Keratinocyte (primary cell): ENCODE data around the gene BPGM. TPM values are rescaled to one million over a fixed set of nuclear protein-coding genes. Genes with fewer than 3 reads are reported as not detected.

Source experiments
- DNase-seq: peaks from one replicate; pipeline ENCODE4 v3.0.0-alpha.2; 2011; ENCODE audit warnings: low read depth, missing footprints, low spot score
- FAIRE-seq: peaks from 2 replicates; lab custom pipeline; 2011; peaks lifted over from hg19 to GRCh38; lab: Jason Lieb, UNC
- H2AFZ ChIP-seq: 2 replicates; pipeline ENCODE4 v1.6.0; 2012; ENCODE audit warnings: low read length, control low read depth, inconsistent platforms; ENCODE audit not compliant: control insufficient read depth
- H3K27ac ChIP-seq: 2 replicates; pipeline ENCODE4 v1.5.1; 2011; ENCODE audit warnings: low read length; ENCODE audit not compliant: control insufficient read depth, insufficient read depth
- H3K27me3 ChIP-seq: 3 replicates; pipeline ENCODE4 v1.6.0; 2011; ENCODE audit warnings: low read length; ENCODE audit not compliant: control insufficient read depth, insufficient read depth; ENCODE audit errors: extremely low read depth
- H3K36me3 ChIP-seq, 2 experiments: 2 replicates in 1 of 2; 3 replicates in 1 of 2; pipeline ENCODE4 v1.5.1; 2011; ENCODE audit warnings: low read length in 2 of 2, mild to moderate bottlenecking in 1 of 2; ENCODE audit not compliant: control insufficient read depth in 2 of 2, insufficient read depth in 2 of 2; ENCODE audit errors: extremely low read depth in 1 of 2
- H3K4me1 ChIP-seq: 3 replicates; pipeline ENCODE4 v1.5.1; 2011; ENCODE audit warnings: low read length; ENCODE audit not compliant: control insufficient read depth, insufficient read depth; ENCODE audit errors: extremely low read depth
- H3K4me2 ChIP-seq: 3 replicates; pipeline ENCODE4 v1.6.0; 2011; ENCODE audit warnings: low read depth, low read length; ENCODE audit not compliant: control insufficient read depth, insufficient read depth; ENCODE audit errors: extremely low read depth
- H3K4me3 ChIP-seq, 3 experiments: fragments of 200-600 bp in 1 of 3; sonication (generic) in 1 of 3; 2 replicates in 2 of 3; 3 replicates in 1 of 3; pipeline ENCODE4 v1.5.1; 2011 to 2016; ENCODE audit warnings: low read length in 3 of 3, mild to moderate bottlenecking in 3 of 3, control low read depth in 2 of 3, inconsistent platforms in 1 of 3, low read depth in 1 of 3, mixed read lengths in 1 of 3, mixed run types in 1 of 3, moderate library complexity in 1 of 3; ENCODE audit not compliant: control insufficient read depth in 2 of 3, insufficient read depth in 2 of 3; ENCODE audit errors: extremely low read depth in 1 of 3
- H3K79me2 ChIP-seq: 2 replicates; pipeline ENCODE4 v1.6.0; 2012; ENCODE audit warnings: low read length; ENCODE audit not compliant: control insufficient read depth, insufficient read depth
- H3K9ac ChIP-seq: 3 replicates; pipeline ENCODE4 v1.6.0; 2011; ENCODE audit warnings: low read length; ENCODE audit not compliant: control insufficient read depth, insufficient read depth; ENCODE audit errors: extremely low read depth
- H3K9me1 ChIP-seq: 3 replicates; pipeline ENCODE4 v1.6.0; 2011; ENCODE audit warnings: low read length; ENCODE audit not compliant: control insufficient read depth, insufficient read depth; ENCODE audit errors: extremely low read depth
- H3K9me3 ChIP-seq: 2 replicates; pipeline ENCODE4 v1.5.1; 2012; ENCODE audit warnings: low read depth, low read length; ENCODE audit not compliant: control insufficient read depth
- H4K20me1 ChIP-seq: 3 replicates; pipeline ENCODE4 v1.6.0; 2011; ENCODE audit warnings: low read length; ENCODE audit not compliant: control insufficient read depth, insufficient read depth; ENCODE audit errors: extremely low read depth
- CTCF ChIP-seq, 3 experiments: IDR thresholded peaks in 1 of 3; conservative IDR thresholded peaks in 1 of 3; optimal IDR thresholded peaks in 1 of 3; 2 replicates in 2 of 3; 3 replicates in 1 of 3; pipeline versions ENCODE3 to v1.5.1; 2011; ENCODE audit warnings: low read length in 3 of 3, mild to moderate bottlenecking in 3 of 3, moderate library complexity in 2 of 3, control low read depth in 1 of 3, inconsistent platforms in 1 of 3; ENCODE audit not compliant: insufficient read depth in 2 of 3; ENCODE audit errors: extremely low read depth in 1 of 3
- EZH2 ChIP-seq: IDR thresholded peaks from one replicate; pipeline ENCODE4 v1.6.1; 2012; ENCODE audit warnings: inconsistent platforms, mild to moderate bottlenecking, low read length, moderate library complexity
- dilution Hi-C: fragments of 300-500 bp; cut with MboI; formaldehyde crosslinking; loops from one replicate; pipeline ENCODE4 v1.7.0; 2020; ENCODE audit warnings: low sequenced_read_pairs; ENCODE audit not compliant: extremely low pct_ligation_motif_present
- polyA plus RNA-seq, 5 experiments: library from polyadenylated mRNA; depleted of rRNA in 3 of 5; stranded (reverse) in 3 of 5; stranded (forward) in 1 of 5; unstranded in 1 of 5; fragments of >200 nt; gene quantifications; 1 replicate in 1 of 5; 2 replicates in 3 of 5; 3 replicates in 1 of 5; pipeline versions ENCODE4 v1.2.1 to v1.2.3, GENCODE V29; 2011 to 2012; ENCODE audit warnings: missing spikeins in 2 of 5, low read depth in 1 of 5, low replicate concordance in 1 of 5

The BPGM gene
- polyA plus RNA-seq, 1 donor (not counting 4 experiments of a cell fraction or from before 2014, with no cell fraction given): 31.2 TPM

DNA sequence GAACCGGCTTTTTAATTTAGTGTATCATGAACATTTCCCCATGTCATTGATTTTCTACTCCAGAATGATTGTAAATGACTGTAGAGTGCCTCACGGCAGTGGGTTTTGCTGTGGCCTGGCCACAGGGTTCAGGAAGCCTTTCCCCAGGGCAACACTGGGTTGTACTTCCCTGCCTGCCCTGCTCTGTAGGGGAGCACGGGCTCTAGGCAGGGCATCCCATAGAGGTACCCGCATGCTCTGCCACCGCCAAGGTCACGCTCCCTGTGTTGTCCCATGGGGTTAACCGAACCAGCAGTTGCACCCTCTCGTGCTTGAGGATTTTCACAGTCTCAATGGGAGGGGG, 63.8 kb downstream of the BPGM start:
- Histone ChIP-seq H2AFZ (no peak overlapping the region), H3K9ac (no peak overlapping the region)
- TF ChIP-seq CTCF (optimal IDR thresholded peaks at IDR 0.05 in 1 of 3, IDR thresholded peaks at IDR 0.05 in 1 of 3, conservative IDR thresholded peaks at IDR 0.05 in 1 of 3; ENCODE audit: extremely low read depth in 1 of 3, insufficient read depth in 2 of 3, low read length in 3 of 3): no peak
- no peak for TF ChIP-seq EZH2

DNA sequence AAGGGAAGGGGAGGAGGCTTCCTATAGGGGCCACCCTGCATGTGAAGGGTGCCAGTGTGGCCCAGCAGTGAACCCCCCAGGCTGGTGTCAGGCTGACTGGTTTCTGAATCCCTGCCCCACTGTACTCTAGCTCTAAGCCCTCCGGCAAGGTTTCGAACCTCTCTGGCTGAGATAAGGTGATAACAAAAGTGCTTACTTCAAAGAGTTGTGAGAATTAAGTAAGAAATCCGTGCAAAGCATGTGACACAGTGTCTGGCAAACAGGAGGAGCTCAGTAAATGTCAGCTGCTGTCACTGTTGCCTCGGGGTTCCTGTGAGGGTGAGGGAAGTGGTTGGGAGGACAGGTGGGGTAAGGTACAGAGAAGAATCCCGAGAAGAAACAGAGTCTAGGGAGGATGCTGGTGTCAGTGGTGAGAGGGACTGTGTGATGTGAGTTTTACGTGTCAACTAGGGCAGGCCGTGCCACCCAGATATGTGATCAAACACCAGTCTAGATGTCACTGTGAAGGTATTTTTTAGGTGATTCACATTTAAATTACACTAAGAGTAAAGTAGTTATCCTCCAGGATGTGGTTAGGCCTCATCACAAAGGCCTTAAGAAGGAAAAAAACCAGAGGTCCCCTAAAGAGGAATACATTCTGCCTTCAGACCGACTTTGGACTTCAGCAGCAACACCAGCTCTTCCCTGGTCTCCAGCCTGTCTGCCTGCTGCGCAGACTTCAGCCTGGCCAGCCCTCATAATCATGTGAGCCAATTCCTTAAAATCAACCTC, 64.4 kb downstream of the BPGM start:
- no peaks in the 10 kb centered on the region for H3K9me3 ChIP-seq
- DNase-seq (no peak), FAIRE-seq (peak; percentile 17)
- no peak overlapping the region for H3K27ac ChIP-seq
- H4K20me1 ChIP-seq: no peaks in the 10 kb centered on the region
- dilution Hi-C loops: no loop called here
- H3K36me3 ChIP-seq: no peaks in the 10 kb centered on the region
- TF ChIP-seq CTCF (optimal IDR thresholded peaks at IDR 0.05 in 1 of 3, IDR thresholded peaks at IDR 0.05 in 1 of 3, conservative IDR thresholded peaks at IDR 0.05 in 1 of 3; ENCODE audit: extremely low read depth in 1 of 3, insufficient read depth in 2 of 3, low read length in 3 of 3) (no peak), EZH2 (no peak)
- peak overlapping the region; percentile 39 for H2AFZ ChIP-seq
- no peak overlapping the region for H3K4me2 ChIP-seq
- H3K4me1 ChIP-seq: peaks cover 14% of the 10 kb centered on the region
- no peak overlapping the region for H3K9ac ChIP-seq
- H3K27me3 ChIP-seq: no peaks in the 10 kb centered on the region
- H3K79me2 ChIP-seq: no peaks in the 10 kb centered on the region
- H3K4me3 ChIP-seq: no peak overlapping the region
- H3K9me1 ChIP-seq: no peaks in the 10 kb centered on the region

More for the DNA sequence above, 63.8 kb downstream of the BPGM start:
- Histone ChIP-seq H3K4me2 (no peak overlapping the region), H4K20me1 (no peaks in the 10 kb centered on the region), H3K27me3 (no peaks in the 10 kb centered on the region), H3K27ac (no peak overlapping the region), H3K36me3 (no peaks in the 10 kb centered on the region), H3K9me3 (no peaks in the 10 kb centered on the region), H3K4me1 (peaks cover 14% of the 10 kb centered on the region), H3K9me1 (no peaks in the 10 kb centered on the region), H3K79me2 (no peaks in the 10 kb centered on the region), H3K4me3 (no peak overlapping the region)
- dilution Hi-C loops: no loop called here
- FAIRE-seq (no peak), DNase-seq (no peak)
